NCI-H2107 (cell line): ENCODE data around the gene ZNF219.

ENCODE experiments used
- DNase-seq: peaks from one replicate; lab custom pipeline; 2025; lab: John Stamatoyannopoulos, UW

The ZNF219 gene

DNA sequence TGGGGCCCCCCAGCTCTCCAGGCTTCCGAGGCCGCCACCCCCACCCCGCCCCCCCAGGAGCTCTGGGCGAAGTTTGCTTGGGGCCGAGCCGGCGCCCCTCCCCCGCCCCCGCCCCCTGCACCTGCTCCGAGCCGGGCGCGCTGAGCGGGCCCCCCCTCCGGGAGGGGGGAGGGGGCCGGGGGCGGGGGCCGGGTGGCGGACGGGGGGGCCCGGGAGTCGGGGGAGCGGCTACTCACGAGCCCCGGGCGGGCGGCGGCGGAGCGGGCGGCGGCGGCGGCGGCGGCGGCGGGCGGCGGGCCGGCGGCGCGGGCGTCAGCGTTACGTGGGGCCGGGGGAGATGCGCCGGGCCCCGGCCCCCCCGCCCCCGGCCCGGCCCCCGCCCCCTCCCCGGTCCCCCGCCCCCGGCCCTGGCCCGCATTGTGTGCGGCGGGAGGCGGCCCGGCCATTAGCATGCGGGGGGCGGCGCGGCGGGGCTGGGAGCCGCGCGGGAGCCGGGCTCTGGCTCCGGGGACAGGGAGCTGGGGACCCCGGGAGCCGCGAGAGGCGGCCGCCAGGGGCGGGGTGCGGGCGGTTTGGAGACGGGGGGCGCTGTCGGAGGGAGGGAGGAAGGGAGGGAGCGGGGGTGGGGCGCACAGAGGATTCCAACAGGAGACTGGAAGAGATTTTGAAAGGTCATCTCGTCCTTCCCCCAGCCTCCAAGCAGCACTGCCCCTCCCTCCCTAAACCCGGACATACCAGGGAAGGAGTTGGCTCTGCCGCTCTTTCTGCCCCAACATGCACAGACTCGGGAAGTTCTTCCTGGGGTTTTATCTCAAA, at the start of gene ZNF219:
ZNF219 (minus strand) TSS at position 580 of the 816 bp plus-strand sequence. CDS start 5,064 bp downstream, outside the sequence.
- no peak for DNase-seq

DNA sequence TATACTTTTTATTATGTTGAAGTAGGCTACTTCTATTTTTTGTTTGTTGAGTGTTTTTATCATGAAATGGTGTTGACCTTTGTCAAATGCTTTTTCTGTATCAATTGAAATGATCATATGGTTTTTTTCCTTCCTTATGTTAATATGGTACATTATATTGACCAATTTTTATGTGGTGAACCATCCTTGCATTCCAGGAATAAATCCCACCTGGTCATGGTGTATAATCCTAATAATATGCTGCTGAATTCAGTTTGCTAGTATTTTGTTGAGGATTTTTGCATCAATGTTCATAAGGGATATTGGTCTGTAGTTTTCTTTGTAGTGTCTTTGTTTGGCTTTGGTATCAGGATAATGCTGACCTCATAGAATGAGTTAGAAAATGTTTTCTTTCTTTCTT, 47.0 kb upstream of the ZNF219 start:
- DNase-seq, result no peak

DNA sequence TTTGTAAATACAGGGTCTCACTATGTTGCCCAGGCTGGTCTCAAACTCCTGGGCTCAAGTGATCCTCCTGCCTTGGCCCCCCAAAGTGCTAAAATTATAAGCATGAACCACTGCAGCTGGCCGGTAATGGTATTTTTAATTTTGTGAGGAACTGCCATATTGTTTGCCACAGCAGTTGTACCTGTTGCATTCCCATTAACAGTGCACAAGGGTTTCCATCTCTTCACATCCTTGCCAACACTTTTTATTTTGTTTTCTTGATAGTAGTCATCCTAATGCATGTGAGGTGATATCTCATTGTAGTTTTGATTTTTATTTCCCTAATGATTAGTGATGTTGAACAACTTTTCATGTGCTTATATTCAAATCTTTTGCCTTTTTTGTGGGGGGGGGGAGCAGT, 43.9 kb upstream of the ZNF219 start:
- DNase-seq, result no peak

DNA sequence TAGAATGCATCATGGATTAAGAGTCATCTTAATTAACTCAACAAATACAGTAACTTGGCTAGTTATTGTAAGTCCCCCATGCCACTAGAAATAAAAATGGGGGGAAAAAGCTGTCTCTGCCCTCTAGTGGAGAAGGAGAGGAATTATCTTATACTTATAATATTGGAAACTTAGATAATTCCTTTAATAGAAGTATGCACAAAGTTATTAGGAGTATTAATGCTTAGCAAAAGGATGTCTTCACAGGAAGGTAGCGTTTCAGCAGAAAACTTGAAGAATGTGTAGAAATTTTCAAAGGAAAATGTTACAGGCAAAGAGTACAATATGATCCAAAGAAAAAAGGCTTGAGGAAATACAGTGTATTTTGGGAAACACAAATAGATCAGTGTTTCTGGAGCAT, 37.6 kb upstream of the ZNF219 start:
- DNase-seq, result no peak

DNA sequence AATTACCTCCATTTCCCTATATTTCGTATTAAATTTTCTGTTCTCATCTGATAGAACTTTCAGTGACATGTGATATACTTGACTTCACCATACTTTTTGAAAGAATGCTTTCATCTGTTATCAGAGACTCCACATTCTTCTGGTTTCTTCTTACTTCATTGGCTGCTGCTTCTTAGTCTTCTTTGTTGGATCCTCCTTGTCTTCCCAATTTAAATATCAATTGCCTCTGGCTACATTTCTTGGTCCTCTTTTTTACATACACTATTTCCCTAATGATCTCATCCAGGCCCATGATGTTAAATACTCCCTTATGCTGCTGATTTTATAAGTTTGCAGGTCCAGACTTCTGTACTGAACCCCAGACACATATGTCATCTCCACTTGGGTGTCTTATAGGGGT, 35.4 kb upstream of the ZNF219 start:
- no peak for DNase-seq

DNA sequence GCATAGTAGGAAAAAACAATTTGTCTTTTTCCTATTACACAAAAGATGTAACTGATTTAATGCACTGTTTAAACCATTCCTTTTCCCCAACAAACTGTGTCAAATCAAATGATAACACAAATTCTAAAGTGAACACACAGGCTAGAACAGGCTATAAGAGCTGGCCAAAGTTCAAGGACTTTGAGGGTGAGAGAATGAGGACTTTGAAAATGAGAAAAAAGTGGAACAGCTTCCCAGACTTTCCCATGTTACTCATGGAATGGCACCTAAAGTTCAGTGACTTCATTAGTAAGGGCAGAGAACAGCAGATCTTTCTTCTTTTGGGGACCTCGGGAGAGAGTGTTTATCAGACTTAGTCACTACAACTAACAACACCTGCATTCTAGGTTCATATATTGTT, 25.0 kb upstream of the ZNF219 start:
- DNase-seq, result no peak

DNA sequence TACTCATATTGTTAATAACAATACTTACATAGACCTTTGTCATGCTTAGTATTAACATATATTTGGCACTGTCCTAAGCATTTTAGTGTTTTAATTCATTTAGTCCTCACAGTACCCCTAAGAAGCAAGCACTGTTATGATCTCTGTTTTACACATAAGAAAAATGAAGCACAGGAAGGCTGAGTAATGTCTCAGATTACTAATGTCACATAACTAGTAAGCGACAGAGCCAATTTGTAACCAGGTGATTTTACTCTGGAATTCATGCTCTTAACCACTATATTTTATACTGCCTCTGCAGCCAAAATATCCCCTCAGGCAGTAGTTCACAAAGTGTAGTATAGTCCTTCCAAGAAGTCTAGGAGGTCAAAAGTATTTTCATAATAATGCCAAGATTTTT, 22.7 kb upstream of the ZNF219 start:
- DNase-seq, result no peak

DNA sequence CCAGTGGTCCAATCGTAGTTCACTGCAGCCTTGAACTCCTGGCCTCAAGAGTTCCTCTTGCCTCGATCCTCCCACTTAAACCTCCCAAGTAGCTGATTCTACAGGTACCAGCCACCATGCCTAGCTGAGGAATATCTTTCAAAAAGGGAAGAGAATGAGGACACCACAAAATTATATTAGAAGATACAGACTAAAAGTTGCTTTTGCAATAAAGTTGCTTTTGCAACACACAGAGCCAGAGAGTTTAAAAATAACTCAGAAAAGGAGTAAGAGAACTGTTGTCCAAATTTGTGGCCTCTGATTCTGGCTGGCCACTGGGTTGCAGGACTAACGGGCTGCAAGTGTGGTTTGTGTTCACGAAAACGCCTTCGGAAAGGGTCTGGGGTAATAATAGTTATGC, 22.2 kb upstream of the ZNF219 start:
- DNase-seq, result no peak

DNA sequence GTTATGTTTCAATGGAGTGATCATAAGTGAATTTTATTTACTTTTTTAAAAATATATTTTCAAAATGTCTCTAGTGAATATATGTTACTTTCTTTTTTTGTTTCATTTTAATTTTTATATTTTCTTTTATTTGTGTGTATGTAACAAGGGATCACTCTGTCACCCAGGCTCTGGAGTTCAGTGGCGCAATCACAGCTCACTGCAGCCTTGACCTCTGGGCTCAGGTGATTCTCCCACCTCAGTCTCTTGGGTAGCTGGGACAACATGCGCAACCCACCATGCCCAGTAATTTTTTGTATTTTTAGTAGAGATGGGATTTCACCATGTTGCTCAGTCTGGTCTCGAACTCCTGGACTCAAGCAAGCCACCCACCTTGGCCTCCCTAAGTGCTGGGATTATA, 20.5 kb upstream of the ZNF219 start:
- DNase-seq, result no peak

DNA sequence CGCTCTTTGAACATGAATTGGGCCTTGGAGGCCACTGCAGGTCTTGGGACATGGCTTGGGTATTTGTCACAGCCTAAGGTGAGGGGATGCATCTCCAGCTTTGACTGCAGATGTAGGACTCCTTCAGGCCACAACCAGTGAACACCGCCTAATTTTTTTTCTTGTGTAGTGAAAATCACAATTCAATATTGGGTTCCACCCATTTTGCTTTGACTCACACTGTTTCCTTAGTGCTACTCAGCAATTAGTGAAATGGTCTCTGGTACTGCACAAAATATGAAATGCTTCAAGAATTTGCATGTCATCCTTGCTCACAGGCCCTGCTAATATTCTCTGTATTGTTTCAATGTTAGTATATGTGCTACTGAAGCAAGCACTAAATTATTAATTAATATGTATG, 14.9 kb upstream of the ZNF219 start:
- no peak for DNase-seq

DNA sequence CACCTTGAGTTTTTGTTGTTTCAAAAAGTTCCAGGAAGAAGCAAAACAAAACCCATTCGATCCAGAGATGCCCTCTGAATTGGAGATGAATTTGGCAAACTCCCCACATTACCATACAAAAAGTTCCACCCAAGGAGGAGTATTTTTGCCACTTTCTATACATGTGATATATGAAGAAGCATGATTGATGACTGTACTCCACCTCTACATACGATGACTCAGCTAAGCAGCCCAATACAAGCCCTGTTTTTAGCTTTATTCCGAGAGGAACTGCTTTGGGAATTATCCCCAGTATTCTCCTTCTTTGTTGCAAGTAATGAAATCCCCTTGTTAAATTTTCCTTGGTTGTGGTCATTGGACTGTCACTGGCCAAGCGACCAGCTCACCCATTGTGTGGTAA, 13.8 kb upstream of the ZNF219 start:
- no peak for DNase-seq

DNA sequence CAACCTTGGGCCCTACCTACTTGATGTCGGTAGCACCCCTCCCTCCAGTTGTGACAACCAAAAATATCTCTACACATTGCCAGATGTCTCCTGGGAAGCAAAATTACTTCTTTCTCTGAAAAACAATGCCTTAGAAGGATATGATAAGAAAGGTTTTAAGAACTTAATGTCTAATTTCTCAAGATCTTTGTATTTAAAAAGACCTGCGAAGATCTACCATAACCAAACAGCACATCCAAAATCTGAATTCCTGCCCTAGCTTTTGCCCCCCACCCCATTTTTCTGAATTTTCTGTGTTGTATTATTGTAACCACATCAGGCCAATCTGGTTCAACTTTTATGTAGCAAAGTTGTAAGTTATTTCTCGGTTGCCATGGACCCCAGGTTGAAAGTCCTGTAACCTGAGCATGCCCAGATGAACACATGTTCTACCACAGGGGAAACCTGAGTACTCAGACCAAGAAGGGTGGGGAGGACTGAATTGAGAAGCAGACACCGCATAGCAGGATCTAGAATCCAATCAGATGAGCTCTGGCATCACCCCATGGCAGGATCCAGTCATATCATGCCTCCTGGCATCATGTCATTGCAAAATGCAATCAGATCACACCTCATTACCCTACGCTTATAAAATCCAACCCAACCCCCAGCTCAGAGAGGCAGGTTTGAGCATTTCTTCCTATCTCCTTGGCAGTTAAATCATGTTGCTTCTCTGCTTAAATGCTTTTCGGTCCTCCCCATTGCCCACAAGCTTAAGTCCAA, 11.1 kb upstream of the ZNF219 start:
- DNase-seq, result peak; percentile 93

DNA sequence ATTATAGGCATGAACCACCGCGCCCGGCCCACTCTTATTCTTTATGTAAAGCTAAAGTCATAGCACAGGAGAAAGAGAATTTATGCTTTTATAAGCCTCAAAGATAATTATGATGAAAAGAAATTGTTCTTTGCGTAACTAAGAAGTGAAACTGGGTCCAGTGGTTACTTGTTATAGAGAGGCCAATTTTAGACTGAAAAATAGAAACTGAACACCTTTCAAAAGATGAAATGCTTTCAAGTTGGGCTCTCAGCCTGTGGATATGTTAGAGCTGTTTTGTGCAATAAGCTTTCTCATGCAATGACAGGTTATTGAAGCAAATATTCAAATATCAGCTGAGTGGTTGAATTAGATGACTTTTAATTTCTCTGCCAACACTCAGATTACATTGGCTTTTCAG, 10.3 kb upstream of the ZNF219 start:
- DNase-seq, result no peak

DNA sequence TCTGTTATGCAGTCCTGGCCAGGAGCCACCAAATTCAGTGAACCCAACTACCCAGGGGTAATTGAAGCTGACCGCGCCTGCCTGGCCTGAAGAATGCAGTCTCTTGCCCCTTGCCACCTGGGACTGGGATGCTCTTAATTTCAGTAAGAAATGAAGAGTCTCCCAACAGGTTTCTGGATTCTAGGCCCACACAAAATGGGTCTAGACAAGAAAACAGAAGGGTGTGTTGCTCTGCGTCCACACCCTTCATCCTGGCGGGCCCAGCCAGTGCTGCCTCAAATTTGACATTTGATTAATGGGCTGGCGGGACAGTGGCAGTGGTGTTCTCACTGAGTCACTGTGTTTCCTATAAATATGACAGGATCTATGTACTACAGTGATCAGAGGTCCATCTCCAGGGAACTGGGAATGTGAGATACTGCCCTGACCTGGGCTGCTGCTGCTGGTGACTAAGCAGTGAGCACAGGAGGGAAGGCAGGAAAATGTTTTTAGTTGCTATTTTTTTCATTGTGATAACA, 8.9 kb upstream of the ZNF219 start:
- DNase-seq, result no peak

DNA sequence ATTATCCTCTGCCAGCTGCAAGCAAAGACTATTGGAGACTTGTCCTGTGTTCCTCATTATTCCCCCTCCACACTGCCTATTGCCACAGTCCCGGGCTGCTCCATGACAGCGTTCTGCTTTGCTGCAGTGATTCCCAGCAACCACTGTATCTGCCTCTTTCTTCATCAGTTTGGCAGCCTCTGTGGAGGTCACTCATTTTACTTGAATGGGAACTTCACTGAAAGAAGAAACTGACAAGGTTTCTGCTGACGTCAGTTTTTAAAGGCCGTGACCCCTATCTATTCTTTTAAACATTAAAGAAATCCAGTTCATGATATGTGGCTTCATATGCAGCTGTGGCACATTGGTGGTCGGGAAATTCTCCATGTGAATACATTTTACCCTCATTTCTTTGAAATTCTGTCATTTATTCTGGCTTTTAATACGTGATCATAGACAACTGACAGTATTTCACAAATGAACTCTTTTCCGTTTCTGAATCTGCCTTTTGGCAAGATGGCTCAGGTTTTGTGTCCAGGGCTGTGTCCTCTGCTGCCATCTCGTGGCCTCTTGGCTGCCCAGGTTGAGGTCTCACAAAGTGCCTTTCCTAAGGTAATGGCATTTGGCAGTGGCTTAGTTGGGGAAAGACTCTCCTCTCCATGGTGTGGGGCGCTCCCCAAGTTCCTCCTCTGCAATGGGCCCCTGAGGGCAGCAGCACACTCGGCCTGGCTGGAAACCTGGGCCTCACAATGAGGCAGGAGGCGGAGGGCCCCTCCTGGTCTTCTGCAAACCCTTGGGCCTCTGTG, 8.2 kb upstream of the ZNF219 start:
- DNase-seq, result peak; percentile 82

DNA sequence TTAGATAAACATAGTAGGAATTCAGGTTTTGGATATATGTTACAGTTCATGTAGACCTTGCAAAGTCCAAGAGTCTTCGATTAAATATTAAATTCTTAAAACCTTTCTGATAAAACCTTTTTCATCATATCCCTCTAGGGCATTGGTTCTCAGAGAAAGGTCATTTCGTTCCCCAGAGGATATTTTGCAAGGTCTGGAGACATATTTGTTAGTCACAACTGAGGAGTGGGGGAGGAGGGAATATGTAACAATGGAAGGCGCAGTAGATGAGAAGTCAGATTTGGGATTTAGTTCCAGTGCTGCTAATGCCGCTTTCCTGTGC, 7.7 kb upstream of the ZNF219 start:
- DNase-seq, result no peak

DNA sequence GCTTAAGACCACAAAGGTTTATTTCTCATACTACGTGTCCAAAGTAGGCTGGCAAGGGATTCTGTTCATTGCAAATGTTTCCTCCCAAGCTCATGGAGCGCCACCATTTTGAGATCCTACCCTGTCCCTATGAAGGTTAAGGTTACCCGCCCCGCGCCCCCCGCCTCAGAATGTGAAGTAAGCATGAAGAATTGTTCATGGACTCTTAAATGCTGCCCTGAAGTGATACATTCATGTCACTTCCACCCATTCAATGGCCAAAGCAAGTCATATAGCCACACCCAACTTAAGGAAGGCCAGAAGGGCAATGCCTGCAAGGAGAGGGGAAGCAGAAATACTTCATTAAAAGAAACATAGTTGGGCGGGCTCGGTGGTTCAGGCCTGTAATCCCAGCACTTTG, 6.6 kb upstream of the ZNF219 start:
- DNase-seq, result no peak

DNA sequence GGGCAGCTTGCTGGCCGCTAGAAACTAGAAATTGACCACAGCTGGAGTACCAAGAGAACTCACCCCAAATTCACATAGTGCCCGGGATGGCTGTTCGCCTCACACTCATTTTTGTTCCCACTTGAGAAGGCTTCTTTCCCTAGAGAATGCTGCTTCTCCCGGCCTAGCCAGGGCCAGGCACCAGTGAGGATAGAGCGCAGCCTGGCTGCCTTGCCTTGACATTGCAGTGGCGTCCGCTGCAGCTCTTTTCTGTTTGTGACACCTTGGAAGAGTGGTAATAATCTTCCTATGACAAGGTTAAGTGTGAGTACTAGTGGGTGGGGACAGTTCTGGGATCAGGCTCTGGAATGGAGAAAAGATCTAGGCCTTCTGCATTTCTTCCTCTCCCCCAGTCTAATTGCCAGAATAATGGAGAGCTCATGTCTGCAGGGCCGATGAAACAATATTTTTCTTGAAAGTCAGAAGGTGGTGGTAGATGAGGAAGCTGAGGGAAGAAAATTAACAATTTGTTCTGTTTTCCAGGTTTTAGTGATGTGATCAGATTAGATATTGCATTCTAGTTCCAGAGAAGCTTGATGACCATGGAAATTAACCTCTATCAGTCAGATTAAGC, 6.1 kb upstream of the ZNF219 start:
- DNase-seq, result peak; percentile 91

DNA sequence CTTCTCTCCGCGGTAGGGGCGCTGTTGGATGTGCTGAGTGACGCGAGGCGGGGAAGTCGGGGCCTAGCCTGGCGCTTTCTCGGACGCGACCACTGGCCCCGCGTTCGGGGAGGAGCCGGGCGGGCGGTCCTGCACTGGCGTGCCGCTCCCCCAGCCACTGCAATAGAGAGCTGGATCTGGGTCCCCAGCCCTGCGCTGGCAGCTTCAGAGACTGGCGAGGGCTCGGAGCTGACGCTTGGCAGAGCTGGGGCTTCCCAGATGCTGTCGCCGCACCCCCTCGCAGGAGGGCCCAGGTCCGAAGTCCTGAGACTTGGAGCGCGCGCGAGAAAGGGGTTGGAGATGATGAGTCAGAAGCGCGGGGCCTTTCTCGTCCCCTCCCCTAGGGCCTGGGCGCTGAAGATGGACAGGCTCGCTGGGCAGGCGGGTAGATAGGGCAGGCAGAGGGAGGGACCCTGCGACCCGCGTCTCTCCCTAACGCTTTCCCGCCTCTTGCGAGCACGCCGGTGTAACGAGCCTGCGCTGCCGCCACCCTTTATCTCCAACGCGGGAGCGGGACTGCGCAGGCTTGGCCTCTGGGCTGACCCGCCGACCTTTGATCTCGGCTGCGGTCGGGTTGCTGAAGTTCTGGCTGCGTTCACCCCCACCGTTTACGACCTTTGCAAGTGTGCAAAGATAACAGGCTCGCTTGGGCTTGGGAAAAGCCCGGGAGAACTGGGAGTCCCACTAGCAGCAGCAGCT, 5.4 kb upstream of the ZNF219 start:
- peak; percentile 97 for DNase-seq

DNA sequence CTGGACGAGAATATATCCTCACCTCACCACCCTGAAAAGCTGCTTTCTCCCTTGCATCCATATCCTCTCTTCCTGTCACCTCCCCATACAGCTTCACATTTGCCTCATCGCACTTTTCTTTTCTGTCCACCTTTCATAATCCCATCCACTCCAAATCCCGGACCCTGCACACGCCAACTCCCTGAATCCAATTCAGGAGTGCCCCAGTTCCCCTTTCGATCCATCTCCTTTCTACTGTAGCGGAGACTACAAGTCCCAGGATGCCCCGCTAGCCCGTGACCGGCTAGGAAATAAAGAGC, 4.9 kb upstream of the ZNF219 start:
- no peak for DNase-seq

DNA sequence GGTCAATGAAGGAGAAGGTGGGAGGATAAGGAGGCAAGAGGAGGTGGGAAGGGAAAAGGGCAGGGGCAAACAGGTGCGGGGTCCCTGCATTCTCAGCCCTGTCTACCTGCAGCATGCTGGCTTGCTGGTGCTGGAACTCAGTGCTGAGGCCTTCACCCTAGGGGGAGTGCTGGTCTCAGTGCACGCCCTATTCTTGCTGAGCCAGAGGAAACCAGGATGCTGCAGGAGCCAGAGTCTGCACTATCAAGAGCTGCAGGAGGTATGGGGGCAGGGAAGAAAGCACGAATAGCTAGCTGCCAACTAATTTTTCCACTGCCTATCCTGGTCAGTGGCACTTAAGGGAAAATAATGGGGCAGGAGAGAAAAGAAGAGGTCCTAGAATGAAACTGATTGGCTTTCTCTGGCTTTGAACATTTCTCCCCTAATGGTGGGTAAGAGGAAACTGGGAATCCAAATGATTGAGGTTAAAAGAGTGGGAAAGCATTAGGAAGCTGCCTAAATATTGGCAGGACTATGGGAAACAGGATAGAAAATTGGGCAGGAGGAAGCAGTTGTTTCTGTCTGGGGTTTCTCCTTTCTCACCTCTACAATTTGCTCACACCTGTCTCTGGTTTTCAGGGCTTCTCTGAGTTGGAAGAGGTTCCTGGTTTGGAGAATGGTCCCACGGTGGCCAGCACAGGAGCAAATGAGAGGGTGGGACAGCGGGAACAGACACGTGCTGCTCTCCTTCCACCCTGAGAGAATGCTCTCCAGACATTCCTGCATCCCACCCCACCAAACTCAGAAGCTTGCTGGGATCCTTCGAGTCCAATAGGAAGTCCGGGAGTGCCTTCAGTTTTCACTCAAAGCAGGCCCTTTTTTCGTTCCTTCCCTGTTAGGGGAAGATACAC, 4.3 kb upstream of the ZNF219 start:
- no peak for DNase-seq
